Measurements from ENCODE around the gene CEP170B.

The CEP170B gene

GRCh38 chr14:104859900-104860299, 5.2 kb upstream of the CEP170B start:
- Mint-ChIP-seq H3K9me3 (peaks cover 4% of the 10 kb centered on the region), H3K27me3 (ENCODE audit: low read depth, poor library complexity) (peaks cover 20% of the 10 kb centered on the region), H3K27ac (no peak overlapping the region), H3K4me1 (no peaks in the 10 kb centered on the region), H3K4me3 (no peak overlapping the region), H3K36me3 (ENCODE audit: low read depth) (no peaks in the 10 kb centered on the region)
- no peak for DNase-seq
- TF ChIP-seq, protein P1, sequence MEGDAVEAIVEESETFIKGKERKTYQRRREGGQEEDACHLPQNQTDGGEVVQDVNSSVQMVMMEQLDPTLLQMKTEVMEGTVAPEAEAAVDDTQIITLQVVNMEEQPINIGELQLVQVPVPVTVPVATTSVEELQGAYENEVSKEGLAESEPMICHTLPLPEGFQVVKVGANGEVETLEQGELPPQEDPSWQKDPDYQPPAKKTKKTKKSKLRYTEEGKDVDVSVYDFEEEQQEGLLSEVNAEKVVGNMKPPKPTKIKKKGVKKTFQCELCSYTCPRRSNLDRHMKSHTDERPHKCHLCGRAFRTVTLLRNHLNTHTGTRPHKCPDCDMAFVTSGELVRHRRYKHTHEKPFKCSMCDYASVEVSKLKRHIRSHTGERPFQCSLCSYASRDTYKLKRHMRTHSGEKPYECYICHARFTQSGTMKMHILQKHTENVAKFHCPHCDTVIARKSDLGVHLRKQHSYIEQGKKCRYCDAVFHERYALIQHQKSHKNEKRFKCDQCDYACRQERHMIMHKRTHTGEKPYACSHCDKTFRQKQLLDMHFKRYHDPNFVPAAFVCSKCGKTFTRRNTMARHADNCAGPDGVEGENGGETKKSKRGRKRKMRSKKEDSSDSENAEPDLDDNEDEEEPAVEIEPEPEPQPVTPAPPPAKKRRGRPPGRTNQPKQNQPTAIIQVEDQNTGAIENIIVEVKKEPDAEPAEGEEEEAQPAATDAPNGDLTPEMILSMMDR (IDR thresholded peaks at IDR 0.05) = no peak

DNA sequence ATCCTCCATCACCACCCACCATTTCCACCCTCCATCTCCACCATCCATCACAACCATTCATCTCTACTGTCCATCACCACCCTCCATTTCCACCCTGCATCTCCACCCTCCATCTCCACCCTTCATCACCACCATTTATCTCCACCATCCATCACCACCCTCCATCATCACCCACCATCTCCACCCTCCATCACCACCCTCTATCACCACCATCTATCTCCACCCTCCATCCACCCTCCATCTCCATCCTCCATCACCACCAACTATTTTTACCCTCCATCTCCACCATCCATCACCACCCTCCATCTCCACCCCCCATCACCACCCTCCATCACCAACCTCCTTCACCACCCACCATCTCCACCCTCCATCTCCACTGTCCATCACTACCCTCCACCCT, 4.7 kb upstream of the CEP170B start:
- no peak for DNase-seq
- Mint-ChIP-seq H3K27ac (no peak overlapping the region), H3K4me1 (no peaks in the 10 kb centered on the region), H3K27me3 (ENCODE audit: low read depth, poor library complexity) (peaks cover 18% of the 10 kb centered on the region), H3K36me3 (ENCODE audit: low read depth) (no peaks in the 10 kb centered on the region), H3K4me3 (no peak overlapping the region), H3K9me3 (peaks cover 4% of the 10 kb centered on the region)
- TF ChIP-seq, protein P1 (IDR thresholded peaks at IDR 0.05) = no peak

DNA sequence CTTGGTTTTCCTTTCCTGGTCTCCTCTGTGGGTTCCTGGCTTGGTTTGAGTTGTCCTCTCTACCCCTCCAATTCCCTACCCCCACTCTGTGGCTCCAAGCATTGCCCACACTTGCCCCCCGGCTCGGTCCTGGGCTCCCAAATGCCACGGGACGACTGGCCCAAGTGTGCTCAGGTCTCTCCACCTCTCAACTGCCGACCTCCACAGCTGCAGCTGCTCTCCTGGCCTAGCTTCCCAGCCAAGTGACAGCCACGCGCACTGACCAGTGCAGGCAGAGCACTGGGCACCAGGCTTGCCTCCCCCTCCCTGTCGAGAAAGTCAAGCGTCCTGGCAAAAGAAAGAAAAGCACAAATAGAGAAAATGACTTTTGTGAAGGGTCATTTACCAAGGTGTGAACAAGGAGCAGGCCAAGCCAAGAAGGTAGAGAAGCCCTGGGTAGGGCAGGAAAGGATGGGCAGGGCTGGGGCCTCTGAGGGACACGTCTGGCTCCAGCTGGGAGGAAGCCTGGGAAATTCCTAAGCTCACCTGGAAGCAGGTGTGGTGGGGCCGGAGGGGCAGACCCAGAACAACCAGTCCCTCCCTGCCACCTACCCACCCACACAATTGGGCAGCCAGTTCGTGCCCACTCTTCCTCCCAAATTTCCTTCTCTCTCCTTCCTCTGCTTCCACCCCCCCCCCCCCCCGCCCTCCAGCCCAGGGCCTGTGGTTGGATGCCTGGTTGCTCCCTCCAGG, 1.8 kb upstream of the CEP170B start:
- Mint-ChIP-seq H3K27ac (no peak overlapping the region), H3K36me3 (ENCODE audit: low read depth) (no peaks in the 10 kb centered on the region), H3K27me3 (ENCODE audit: low read depth, poor library complexity) (peaks cover 19% of the 10 kb centered on the region), H3K4me3 (peak overlapping the region; percentile 42), H3K4me1 (peaks cover 7% of the 10 kb centered on the region), H3K9me3 (peaks cover 4% of the 10 kb centered on the region)
- peak; percentile 1 for DNase-seq
- TF ChIP-seq, protein P1 (IDR thresholded peaks at IDR 0.05) = no peak

DNA sequence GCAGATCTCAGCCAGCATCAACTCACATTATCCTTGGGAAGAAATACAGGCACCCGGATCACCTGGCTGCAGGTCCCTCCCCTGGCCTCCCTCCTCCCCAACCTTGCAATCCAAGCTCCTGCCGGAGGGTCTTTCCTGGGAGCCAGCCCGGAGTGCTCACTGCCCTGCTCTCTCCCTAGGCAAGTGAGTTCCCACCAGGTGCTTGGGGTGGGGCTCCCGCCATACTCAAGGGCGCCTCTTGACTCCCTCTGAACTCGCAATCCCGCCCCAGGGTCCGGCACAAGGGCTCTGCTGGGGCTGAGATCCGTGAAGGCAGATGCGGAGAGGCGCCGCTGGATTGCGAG, 1.2 kb upstream of the CEP170B start:
- Mint-ChIP-seq H3K4me3 (peak overlapping the region; percentile 42), H3K4me1 (peaks cover 7% of the 10 kb centered on the region), H3K27ac (no peak overlapping the region), H3K36me3 (ENCODE audit: low read depth) (no peaks in the 10 kb centered on the region), H3K27me3 (ENCODE audit: low read depth, poor library complexity) (peaks cover 19% of the 10 kb centered on the region), H3K9me3 (peaks cover 4% of the 10 kb centered on the region)
- no peak for DNase-seq
- TF ChIP-seq, protein P1 (IDR thresholded peaks at IDR 0.05) = no peak

GRCh38 chr14:104864267-104865080, 594 bp upstream of the CEP170B start:
- H3K9me3 Mint-ChIP-seq = peaks cover 4% of the 10 kb centered on the region
- TF ChIP-seq, protein P1 (IDR thresholded peaks at IDR 0.05) = no peak
- H3K36me3 Mint-ChIP-seq (ENCODE audit: low read depth) = no peaks in the 10 kb centered on the region
- H3K27me3 Mint-ChIP-seq (ENCODE audit: low read depth, poor library complexity) = peaks cover 19% of the 10 kb centered on the region
- H3K27ac Mint-ChIP-seq = no peak overlapping the region
- H3K4me3 Mint-ChIP-seq = peak overlapping the region; percentile 66
- peak; percentile 50 for DNase-seq
- peaks cover 7% of the 10 kb centered on the region for H3K4me1 Mint-ChIP-seq

Measured in nephron progenitor cell (in vitro differentiated cells).